ENCODE data around the gene CDC16. TPM values are rescaled to one million over a fixed set of nuclear protein-coding genes. Genes with fewer than 3 reads are reported as not detected.

Gene CDC16
- total RNA-seq, 1 donor from 2014 or later = 65.4 TPM

DNA sequence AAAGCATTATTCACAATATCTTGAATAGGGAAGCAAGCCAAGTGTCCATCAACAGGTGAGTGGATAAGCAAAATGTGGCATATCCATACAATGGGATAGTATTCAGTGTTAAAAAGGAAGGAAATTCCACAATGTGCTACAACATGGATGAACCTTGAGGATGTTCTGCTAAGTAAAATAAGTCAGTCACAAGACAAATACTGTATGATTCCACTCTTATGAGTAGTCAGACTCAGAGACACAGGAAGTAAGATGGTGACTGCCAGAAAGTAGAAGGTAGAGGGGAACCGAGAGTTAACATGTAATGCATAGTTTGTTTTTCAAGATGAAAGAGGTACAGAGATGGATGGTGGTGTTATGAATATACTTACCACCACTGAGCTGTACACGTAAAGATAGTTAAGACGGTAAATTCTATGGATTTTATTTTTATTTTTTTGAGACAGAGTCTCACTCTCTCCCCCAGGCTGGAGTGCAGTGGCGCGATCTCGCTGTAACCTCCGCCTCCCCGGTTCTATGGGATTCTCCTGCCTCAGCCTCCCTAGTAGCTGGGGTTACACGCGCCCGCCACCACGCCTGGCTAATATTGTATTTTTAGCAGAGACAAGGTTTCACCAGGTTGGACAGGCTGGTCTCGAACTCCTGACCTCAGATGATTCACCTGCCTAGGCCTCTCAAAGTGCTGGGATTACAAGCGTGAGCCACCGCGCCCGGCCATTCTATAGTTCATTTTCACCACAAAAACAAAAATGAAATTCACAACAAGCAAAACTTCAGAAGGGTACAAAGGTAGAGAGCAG lies 78.6 kb downstream of the CDC16 start:
- Mint-ChIP-seq H3K27ac (ENCODE audit: unreplicated experiment) (peak overlapping the region; percentile 67), H3K4me3 (ENCODE audit: unreplicated experiment) (peak overlapping the region; percentile 87), H3K36me3 (ENCODE audit: low read depth, unreplicated experiment) (peaks cover 3% of the 10 kb centered on the region), H3K4me1 (ENCODE audit: unreplicated experiment) (peaks cover 18% of the 10 kb centered on the region), H3K9me3 (ENCODE audit: unreplicated experiment) (no peaks in the 10 kb centered on the region), H3K27me3 (ENCODE audit: unreplicated experiment) (no peaks in the 10 kb centered on the region)
- DNase-seq (ENCODE audit: low spot score) = no peak
- TF ChIP-seq, protein P1, sequence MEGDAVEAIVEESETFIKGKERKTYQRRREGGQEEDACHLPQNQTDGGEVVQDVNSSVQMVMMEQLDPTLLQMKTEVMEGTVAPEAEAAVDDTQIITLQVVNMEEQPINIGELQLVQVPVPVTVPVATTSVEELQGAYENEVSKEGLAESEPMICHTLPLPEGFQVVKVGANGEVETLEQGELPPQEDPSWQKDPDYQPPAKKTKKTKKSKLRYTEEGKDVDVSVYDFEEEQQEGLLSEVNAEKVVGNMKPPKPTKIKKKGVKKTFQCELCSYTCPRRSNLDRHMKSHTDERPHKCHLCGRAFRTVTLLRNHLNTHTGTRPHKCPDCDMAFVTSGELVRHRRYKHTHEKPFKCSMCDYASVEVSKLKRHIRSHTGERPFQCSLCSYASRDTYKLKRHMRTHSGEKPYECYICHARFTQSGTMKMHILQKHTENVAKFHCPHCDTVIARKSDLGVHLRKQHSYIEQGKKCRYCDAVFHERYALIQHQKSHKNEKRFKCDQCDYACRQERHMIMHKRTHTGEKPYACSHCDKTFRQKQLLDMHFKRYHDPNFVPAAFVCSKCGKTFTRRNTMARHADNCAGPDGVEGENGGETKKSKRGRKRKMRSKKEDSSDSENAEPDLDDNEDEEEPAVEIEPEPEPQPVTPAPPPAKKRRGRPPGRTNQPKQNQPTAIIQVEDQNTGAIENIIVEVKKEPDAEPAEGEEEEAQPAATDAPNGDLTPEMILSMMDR (IDR thresholded peaks at IDR 0.05; ENCODE audit: unreplicated experiment) = no peak

DNA sequence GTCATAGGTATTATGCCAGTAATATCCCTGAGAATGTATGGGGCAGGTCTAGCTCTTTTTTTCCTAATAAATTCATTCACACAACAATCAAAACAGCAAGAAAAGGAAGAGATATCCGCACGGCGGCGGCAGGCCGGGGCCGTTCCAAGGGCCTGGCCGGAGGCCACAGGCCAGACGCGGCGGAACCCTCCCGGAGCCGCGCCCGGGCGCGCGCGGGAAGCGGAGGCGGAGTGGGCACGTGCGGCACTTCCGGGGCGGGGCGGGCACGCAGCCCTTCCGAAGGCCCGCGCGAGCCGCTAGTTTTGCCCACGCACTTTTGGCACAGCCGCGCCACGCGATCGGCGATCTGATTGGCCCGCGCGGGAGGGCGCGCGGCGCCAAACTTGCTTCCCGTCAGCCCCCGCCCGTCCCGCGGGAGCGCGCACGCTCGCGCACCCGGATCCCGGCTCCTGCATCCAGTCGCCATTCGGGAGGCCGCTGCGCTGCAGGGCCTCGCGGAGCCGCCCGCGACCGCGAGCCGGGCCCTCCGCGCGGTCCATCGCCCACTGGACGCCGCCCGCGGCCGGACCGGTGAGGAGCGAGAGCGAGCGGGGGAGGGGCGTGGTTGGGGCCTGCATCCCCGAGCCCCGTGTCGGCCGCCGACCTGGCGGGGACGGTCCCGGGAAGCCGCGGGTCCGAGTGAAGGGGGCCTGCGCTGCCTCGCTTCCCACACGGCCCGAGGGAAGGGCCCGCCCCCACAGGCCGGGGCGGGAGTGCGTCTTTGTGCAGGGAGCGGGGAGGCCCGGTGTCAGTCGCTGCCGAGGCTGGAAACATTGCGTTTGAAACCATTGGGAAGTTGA lies 79.6 kb downstream of the CDC16 start, which contains the start of gene CHAMP1:
TSS of gene CHAMP1 (plus strand) at position 430 of the 839 bp plus-strand sequence. CDS start 9,340 bp downstream, outside the sequence.
- peak within 1 kb of the TSS; percentile 91 for H3K4me3 Mint-ChIP-seq (ENCODE audit: unreplicated experiment)
- TF ChIP-seq, protein P1 (IDR thresholded peaks at IDR 0.05; ENCODE audit: unreplicated experiment) = no peak
- peak; percentile 95 for DNase-seq (ENCODE audit: low spot score)
- H3K4me1 Mint-ChIP-seq (ENCODE audit: unreplicated experiment) = peaks cover 22% of the 10 kb centered on the region
- H3K27ac Mint-ChIP-seq (ENCODE audit: unreplicated experiment) = peak within 1 kb of the TSS; percentile 68
- no peaks in the 10 kb centered on the region for H3K27me3 Mint-ChIP-seq (ENCODE audit: unreplicated experiment)
- no peaks in the 10 kb centered on the region for H3K9me3 Mint-ChIP-seq (ENCODE audit: unreplicated experiment)
- H3K36me3 Mint-ChIP-seq (ENCODE audit: low read depth, unreplicated experiment) = peaks cover 3% of the 10 kb centered on the region

DNA sequence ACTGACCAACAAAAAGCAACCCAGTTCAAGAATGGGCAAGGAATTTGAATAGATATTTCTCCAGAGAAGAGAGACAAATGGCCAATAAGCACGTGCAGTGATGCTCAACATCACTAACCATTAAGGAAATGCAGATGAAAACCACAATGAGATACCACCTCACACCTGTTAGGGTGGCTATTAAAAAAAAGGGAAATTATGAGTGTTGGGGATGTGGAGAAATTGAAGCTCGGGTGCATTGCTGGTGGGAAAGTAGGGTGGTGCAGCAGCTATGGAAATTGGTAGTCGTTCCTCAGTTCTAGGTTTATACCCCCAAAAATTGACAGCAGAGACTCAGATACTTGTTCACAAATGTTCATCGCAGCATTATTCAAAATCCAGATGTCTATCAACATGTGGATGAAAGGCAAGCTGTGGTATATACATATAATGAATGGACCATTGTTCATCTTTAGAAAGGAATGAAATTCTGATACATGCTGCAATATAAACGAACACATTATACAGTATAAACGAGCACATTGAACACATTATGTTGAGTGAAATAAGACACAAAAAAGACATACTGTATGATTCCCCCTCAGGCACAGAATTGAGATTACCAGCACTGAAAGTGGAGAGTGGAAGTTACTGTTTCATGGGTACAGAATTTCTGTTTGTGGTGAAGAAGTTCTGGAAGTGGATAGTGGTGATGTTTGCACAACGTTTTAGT lies 80.5 kb downstream of the CDC16 start:
- TF ChIP-seq, protein P1 (IDR thresholded peaks at IDR 0.05; ENCODE audit: unreplicated experiment) = no peak
- H3K27ac Mint-ChIP-seq (ENCODE audit: unreplicated experiment) = peak overlapping the region; percentile 68
- peak overlapping the region; percentile 91 for H3K4me3 Mint-ChIP-seq (ENCODE audit: unreplicated experiment)
- no peak for DNase-seq (ENCODE audit: low spot score)
- peaks cover 32% of the 10 kb centered on the region for H3K4me1 Mint-ChIP-seq (ENCODE audit: unreplicated experiment)
- H3K36me3 Mint-ChIP-seq (ENCODE audit: low read depth, unreplicated experiment) = peaks cover 7% of the 10 kb centered on the region
- no peaks in the 10 kb centered on the region for H3K9me3 Mint-ChIP-seq (ENCODE audit: unreplicated experiment)
- peaks cover under 1% of the 10 kb centered on the region for H3K27me3 Mint-ChIP-seq (ENCODE audit: unreplicated experiment)

DNA sequence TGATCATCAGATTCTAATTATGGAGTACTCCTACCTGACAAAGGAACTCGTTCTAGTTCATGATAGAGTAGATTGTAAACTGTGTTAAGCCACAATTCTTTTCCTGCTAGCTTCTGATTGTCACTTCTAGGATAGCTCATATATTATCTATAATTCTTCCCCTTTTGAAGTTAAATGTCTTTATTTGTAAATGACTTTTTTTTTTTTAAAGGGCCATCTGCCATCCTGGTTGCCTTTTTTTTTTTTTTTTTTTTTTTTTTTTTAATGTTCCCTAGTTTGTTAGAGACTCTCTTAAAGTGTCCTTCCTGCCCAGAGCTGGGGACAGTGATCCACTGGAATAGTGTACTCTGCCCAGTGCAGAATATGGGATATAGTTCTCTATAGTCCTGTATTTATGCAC lies 83.9 kb downstream of the CDC16 start:
- H3K4me1 Mint-ChIP-seq (ENCODE audit: unreplicated experiment) = peaks cover 28% of the 10 kb centered on the region
- no peak overlapping the region for H3K27ac Mint-ChIP-seq (ENCODE audit: unreplicated experiment)
- H3K9me3 Mint-ChIP-seq (ENCODE audit: unreplicated experiment) = no peaks in the 10 kb centered on the region
- TF ChIP-seq, protein P1 (IDR thresholded peaks at IDR 0.05; ENCODE audit: unreplicated experiment) = no peak
- no peak for DNase-seq (ENCODE audit: low spot score)
- peaks cover 2% of the 10 kb centered on the region for H3K27me3 Mint-ChIP-seq (ENCODE audit: unreplicated experiment)
- H3K4me3 Mint-ChIP-seq (ENCODE audit: unreplicated experiment) = no peak overlapping the region
- H3K36me3 Mint-ChIP-seq (ENCODE audit: low read depth, unreplicated experiment) = peaks cover 20% of the 10 kb centered on the region
